Hepatocyte (in vitro differentiated cells): Measurements from ENCODE around the gene SERPINE3. TPM values are rescaled to one million over a fixed set of nuclear protein-coding genes. Genes with fewer than 3 reads are reported as not detected.

ENCODE experiments used
- DNase-seq: peaks from one replicate; pipeline ENCODE4 v3.0.0-alpha.2; 2016; ENCODE audit warnings: low spot score
- H2AFZ ChIP-seq: fragments of 200-600 bp; sonication (generic); 2 replicates; pipeline ENCODE4 v1.6.0; 2016; ENCODE audit warnings: antibody characterized with exemption, mild to moderate bottlenecking
- H3K27ac ChIP-seq: fragments of 200-600 bp; sonication (generic); 2 replicates; pipeline ENCODE4 v1.5.1; 2016; ENCODE audit warnings: mild to moderate bottlenecking
- H3K27me3 ChIP-seq: fragments of 200-600 bp; sonication (generic); 2 replicates; pipeline ENCODE4 v1.6.1; 2016
- H3K36me3 ChIP-seq: fragments of 200-600 bp; sonication (generic); replicated peaks from 2 replicates; pipeline ENCODE4 v1.5.1; 2016; ENCODE audit warnings: low read depth; ENCODE audit not compliant: insufficient read depth
- H3K4me1 ChIP-seq: fragments of 200-600 bp; sonication (generic); 2 replicates; pipeline ENCODE4 v1.5.1; 2016; ENCODE audit warnings: mild to moderate bottlenecking, moderate library complexity; ENCODE audit not compliant: insufficient read depth
- H3K4me2 ChIP-seq: fragments of 200-600 bp; sonication (generic); 2 replicates; pipeline ENCODE4 v1.6.0; 2016
- H3K4me3 ChIP-seq: fragments of 200-600 bp; sonication (generic); 2 replicates; pipeline ENCODE4 v1.5.1; 2016; ENCODE audit warnings: mild to moderate bottlenecking
- H3K79me2 ChIP-seq: fragments of 200-600 bp; sonication (generic); 2 replicates; pipeline ENCODE4 v1.6.0; 2017; ENCODE audit warnings: mild to moderate bottlenecking
- H3K9me2 ChIP-seq: fragments of 200-600 bp; sonication (generic); replicated peaks from 2 replicates; pipeline ENCODE4 v1.6.0; 2017; ENCODE audit warnings: mild to moderate bottlenecking; ENCODE audit not compliant: insufficient read depth
- H3K9me3 ChIP-seq: fragments of 200-600 bp; sonication (generic); 2 replicates; pipeline ENCODE4 v1.5.1; 2016; ENCODE audit warnings: low read depth, mild to moderate bottlenecking
- H4K20me1 ChIP-seq: fragments of 200-600 bp; sonication (generic); 2 replicates; pipeline ENCODE4 v1.6.0; 2016; ENCODE audit warnings: mild to moderate bottlenecking; ENCODE audit not compliant: insufficient read depth, poor library complexity, severe bottlenecking
- CTCF ChIP-seq: fragments of 200-600 bp; sonication (generic); IDR thresholded peaks from 2 replicates; pipeline ENCODE4 v1.5.1; 2016; ENCODE audit warnings: antibody characterized with exemption, mild to moderate bottlenecking; ENCODE audit not compliant: poor library complexity
- EZH2 ChIP-seq: fragments of 200-600 bp; sonication (generic); IDR thresholded peaks from 2 replicates; pipeline ENCODE4 v1.6.1; 2016; ENCODE audit warnings: antibody characterized with exemption, mild to moderate bottlenecking, borderline replicate concordance
- EZH2phosphoT487 ChIP-seq: fragments of 200-600 bp; sonication (generic); IDR thresholded peaks from one replicate; pipeline ENCODE4 v1.6.1; 2018; ENCODE audit warnings: antibody characterized with exemption, mild to moderate bottlenecking, low read depth, moderate library complexity; ENCODE audit not compliant: unreplicated experiment, severe bottlenecking
- WGBS: methylation state at CpG from one replicate; pipeline ENCODE4 v1.1.6; 2016; ENCODE audit warnings: low lambda C conversion rate; ENCODE audit errors: missing lambda C conversion rate; 5-methylcytosine and 5-hydroxymethylcytosine counted together
- polyA plus RNA-seq: library from polyadenylated mRNA; unstranded; fragments of >200 nt; fragmentation: Nextera tagmentation; extraction: Ambion mirVana; gene quantifications from 2 replicates; pipeline ENCODE4 v1.2.1, GENCODE V29; 2016
- total RNA-seq: library from RNA; depleted of rRNA; stranded (reverse); fragments of >200 nt; gene quantifications from 2 replicates; pipeline ENCODE4 v1.2.3, GENCODE V29; 2014

SERPINE3 gene
- total and polyA plus RNA-seq, 2 experiments from 2014 or later = 53.6 to 163 TPM

- no peak for DNase-seq
- no peak overlapping the region for H3K4me2 ChIP-seq
- no peaks in the 10 kb centered on the region for H3K9me3 ChIP-seq
- H4K20me1 ChIP-seq = no peaks in the 10 kb centered on the region
- no peaks in the 10 kb centered on the region for H3K36me3 ChIP-seq
- no peak overlapping the region for H2AFZ ChIP-seq
- H3K27me3 ChIP-seq = no peaks in the 10 kb centered on the region
- TF ChIP-seq EZH2 = no peak
- TF ChIP-seq EZH2phosphoT487 = no peak
- TF ChIP-seq CTCF = no peak
- H3K9me2 ChIP-seq = no peaks in the 10 kb centered on the region
- H3K79me2 ChIP-seq = no peaks in the 10 kb centered on the region
- no peak overlapping the region for H3K4me3 ChIP-seq
- H3K27ac ChIP-seq = no peak overlapping the region
- H3K4me1 ChIP-seq = no peaks in the 10 kb centered on the region
These were observed 21.6 kb downstream of the SERPINE3 start for GRCh38 chr13:51361106-51361505.

- H3K4me1 ChIP-seq = no peaks in the 10 kb centered on the region
- H3K79me2 ChIP-seq = no peaks in the 10 kb centered on the region
- no peak for DNase-seq
- no peaks in the 10 kb centered on the region for H3K9me2 ChIP-seq
- H3K27me3 ChIP-seq = no peaks in the 10 kb centered on the region
- no peaks in the 10 kb centered on the region for H3K9me3 ChIP-seq
- no peak overlapping the region for H3K27ac ChIP-seq
- no peak overlapping the region for H3K4me3 ChIP-seq
- TF ChIP-seq EZH2 (no peak), EZH2phosphoT487 (no peak)
- H4K20me1 ChIP-seq = no peaks in the 10 kb centered on the region
- no peaks in the 10 kb centered on the region for H3K36me3 ChIP-seq
- H3K4me2 ChIP-seq = no peak overlapping the region
- no peak overlapping the region for H2AFZ ChIP-seq
These were observed 24.1 kb downstream of the SERPINE3 start for GRCh38 chr13:51363625-51364024.

GRCh38 chr13:51364404-51365008 is 25.0 kb downstream of the SERPINE3 start:
- no peak overlapping the region for H2AFZ ChIP-seq
- no peaks in the 10 kb centered on the region for H3K4me1 ChIP-seq
- no peaks in the 10 kb centered on the region for H3K79me2 ChIP-seq
- TF ChIP-seq CTCF (no peak), EZH2 (no peak)
- H3K27me3 ChIP-seq = no peaks in the 10 kb centered on the region
- peaks cover 1% of the 10 kb centered on the region for H3K36me3 ChIP-seq
- no peak overlapping the region for H3K4me3 ChIP-seq
- DNase-seq = no peak
- WGBS = 86% methylated on average over 3 of the region's 3 CpGs
- H3K9me2 ChIP-seq = no peaks in the 10 kb centered on the region
- no peaks in the 10 kb centered on the region for H3K9me3 ChIP-seq
- H3K4me2 ChIP-seq = no peak overlapping the region
- H3K27ac ChIP-seq = no peak overlapping the region
- no peaks in the 10 kb centered on the region for H4K20me1 ChIP-seq

- Histone ChIP-seq H2AFZ (no peak overlapping the region), H3K4me2 (peak overlapping the region; percentile 40), H3K79me2 (no peaks in the 10 kb centered on the region), H3K27ac (peak overlapping the region; percentile 35), H3K9me2 (no peaks in the 10 kb centered on the region), H4K20me1 (no peaks in the 10 kb centered on the region), H3K4me1 (no peaks in the 10 kb centered on the region), H3K4me3 (no peak overlapping the region), H3K27me3 (no peaks in the 10 kb centered on the region), H3K9me3 (no peaks in the 10 kb centered on the region), H3K36me3 (peaks cover 5% of the 10 kb centered on the region)
- peak; percentile 18 for DNase-seq
- 86% methylated on average over 2 of the region's 2 CpGs for WGBS
- TF ChIP-seq EZH2phosphoT487 (no peak), EZH2 (no peak), CTCF (no peak)
These were observed 30.6 kb downstream of the SERPINE3 start for GRCh38 chr13:51370116-51370515.
